BLaER1 (cell line): ENCODE measurements around the gene ERF.

Experiments
- H3K27ac ChIP-seq: shearing (Covaris generic); formaldehyde crosslinking; 2 replicates; pipeline ENCODE4 v1.8.1; 2022
- H3K27me3 ChIP-seq: shearing (Covaris generic); formaldehyde crosslinking; 2 replicates; pipeline ENCODE4 v1.8.1; 2022
- H3K36me3 ChIP-seq: shearing (Covaris generic); formaldehyde crosslinking; 2 replicates; pipeline ENCODE4 v1.8.1; 2022
- H3K4me1 ChIP-seq: shearing (Covaris generic); formaldehyde crosslinking; 2 replicates; pipeline ENCODE4 v1.8.1; 2022
- H3K4me2 ChIP-seq: shearing (Covaris generic); formaldehyde crosslinking; 2 replicates; pipeline ENCODE4 v1.8.1; 2022
- H3K4me3 ChIP-seq: shearing (Covaris generic); formaldehyde crosslinking; 2 replicates; pipeline ENCODE4 v1.8.1; 2022
- H3K9ac ChIP-seq: shearing (Covaris generic); formaldehyde crosslinking; 2 replicates; pipeline ENCODE4 v1.8.1; 2022
- H3K9me3 ChIP-seq: shearing (Covaris generic); formaldehyde crosslinking; 2 replicates; pipeline ENCODE4 v1.8.1; 2022
- H4K20me1 ChIP-seq: shearing (Covaris generic); formaldehyde crosslinking; 2 replicates; pipeline ENCODE4 v1.8.1; 2022
- Cebpa-rat ChIP-seq: shearing (Covaris generic); IDR thresholded peaks from 2 replicates; pipeline ENCODE4 v1.8.1; 2022

ERF gene

GRCh38 chr19:42255766-42256745 is 1.1 kb upstream of the ERF start:
- peak overlapping the region; percentile 92 for H3K4me3 ChIP-seq
- no peak for TF ChIP-seq Cebpa-rat
- no peaks in the 10 kb centered on the region for H3K9me3 ChIP-seq
- peak overlapping the region; percentile 72; the same call in 1 of the 2 replicates for H3K27ac ChIP-seq
- peak overlapping the region; percentile 81 for H3K9ac ChIP-seq
- peaks cover 16% of the 10 kb centered on the region for H4K20me1 ChIP-seq
- peak overlapping the region; percentile 99 for H3K4me2 ChIP-seq
- peaks cover 40% of the 10 kb centered on the region for H3K4me1 ChIP-seq
- no peaks in the 10 kb centered on the region for H3K36me3 ChIP-seq
- H3K27me3 ChIP-seq, result no peaks in the 10 kb centered on the region

- Histone ChIP-seq H3K9ac (peak overlapping the region; percentile 94), H3K4me1 (peaks cover 54% of the 10 kb centered on the region), H3K27ac (peak overlapping the region; percentile 94), H4K20me1 (peaks cover 34% of the 10 kb centered on the region), H3K36me3 (peaks cover 15% of the 10 kb centered on the region), H3K4me2 (peak overlapping the region; percentile 79), H3K9me3 (no peaks in the 10 kb centered on the region), H3K4me3 (peak overlapping the region; percentile 92), H3K27me3 (no peaks in the 10 kb centered on the region)
- TF ChIP-seq Cebpa-rat, result no peak
Observed at GRCh38 chr19:42254089-42254849, 659 bp downstream of the ERF start.

GRCh38 chr19:42253245-42254088 is 1.5 kb downstream of the ERF start:
- peak overlapping the region; percentile 94 for H3K9ac ChIP-seq
- H3K4me1 ChIP-seq, result peaks cover 54% of the 10 kb centered on the region
- no peaks in the 10 kb centered on the region for H3K27me3 ChIP-seq
- no peaks in the 10 kb centered on the region for H3K9me3 ChIP-seq
- peaks cover 23% of the 10 kb centered on the region for H3K36me3 ChIP-seq
- peak overlapping the region; percentile 94 for H3K27ac ChIP-seq
- no peak for TF ChIP-seq Cebpa-rat
- peak overlapping the region; percentile 99 for H3K4me2 ChIP-seq
- peak overlapping the region; percentile 92 for H3K4me3 ChIP-seq
- H4K20me1 ChIP-seq, result peaks cover 42% of the 10 kb centered on the region

- Histone ChIP-seq H3K4me3 (peak overlapping the region; percentile 92), H3K27ac (peak overlapping the region; percentile 86), H3K9me3 (no peaks in the 10 kb centered on the region), H3K36me3 (peaks cover 24% of the 10 kb centered on the region), H3K9ac (peak overlapping the region; percentile 85), H4K20me1 (peaks cover 44% of the 10 kb centered on the region), H3K4me2 (peak overlapping the region; percentile 99), H3K27me3 (no peaks in the 10 kb centered on the region), H3K4me1 (peaks cover 54% of the 10 kb centered on the region)
- TF ChIP-seq Cebpa-rat, result no peak
Observed at GRCh38 chr19:42252365-42253244, 2.3 kb downstream of the ERF start.

GRCh38 chr19:42251572-42252358 is 3.2 kb downstream of the ERF start:
- Histone ChIP-seq H3K4me3 (peak overlapping the region; percentile 92), H3K4me2 (peak overlapping the region; percentile 99), H3K4me1 (peaks cover 50% of the 10 kb centered on the region), H3K36me3 (peaks cover 25% of the 10 kb centered on the region), H3K9ac (peak overlapping the region; percentile 66), H4K20me1 (peaks cover 49% of the 10 kb centered on the region), H3K9me3 (no peaks in the 10 kb centered on the region), H3K27me3 (no peaks in the 10 kb centered on the region), H3K27ac (peak overlapping the region; percentile 69)
- no peak for TF ChIP-seq Cebpa-rat

GRCh38 chr19:42250666-42251531 is 4.0 kb downstream of the ERF start:
- H3K9me3 ChIP-seq, result no peaks in the 10 kb centered on the region
- peak overlapping the region; percentile 72 for H3K9ac ChIP-seq
- TF ChIP-seq Cebpa-rat, result no peak
- peak overlapping the region; percentile 78 for H3K27ac ChIP-seq
- H3K4me1 ChIP-seq, result peaks cover 52% of the 10 kb centered on the region
- peaks cover 52% of the 10 kb centered on the region for H4K20me1 ChIP-seq
- H3K4me2 ChIP-seq, result peak overlapping the region; percentile 99
- H3K27me3 ChIP-seq, result no peaks in the 10 kb centered on the region
- H3K4me3 ChIP-seq, result peak overlapping the region; percentile 50
- peaks cover 32% of the 10 kb centered on the region for H3K36me3 ChIP-seq

- peaks cover 55% of the 10 kb centered on the region for H3K4me1 ChIP-seq
- H4K20me1 ChIP-seq, result peaks cover 52% of the 10 kb centered on the region
- peak overlapping the region; percentile 72 for H3K9ac ChIP-seq
- H3K4me3 ChIP-seq, result peak overlapping the region; percentile 50
- H3K4me2 ChIP-seq, result peak overlapping the region; percentile 99
- peak overlapping the region; percentile 78 for H3K27ac ChIP-seq
- TF ChIP-seq Cebpa-rat, result no peak
- no peaks in the 10 kb centered on the region for H3K27me3 ChIP-seq
- H3K36me3 ChIP-seq, result peaks cover 32% of the 10 kb centered on the region
- no peaks in the 10 kb centered on the region for H3K9me3 ChIP-seq
Observed at GRCh38 chr19:42250183-42250665, 4.7 kb downstream of the ERF start.
